ENCODE results near the gene KHDRBS1.

DNA sequence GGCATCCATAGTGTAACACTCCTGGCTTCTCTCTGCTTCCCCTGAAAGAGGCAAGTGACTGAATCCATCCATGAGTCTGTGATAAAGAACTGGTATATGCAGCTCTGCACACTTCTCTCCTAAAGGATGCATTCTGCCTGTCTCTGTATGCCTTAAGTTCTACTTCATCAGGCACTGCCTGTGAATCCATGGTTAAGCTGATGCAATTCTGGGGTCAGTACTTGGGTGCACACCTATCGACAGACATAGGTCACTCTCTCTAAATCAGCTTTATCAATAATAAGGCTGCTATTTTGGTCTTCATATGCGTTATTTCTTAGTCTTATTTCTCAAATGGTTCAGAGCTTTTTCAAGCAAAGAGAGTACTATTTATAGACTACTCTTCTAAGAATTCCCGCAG is 42.8 kb upstream of the KHDRBS1 start:
- TF ChIP-seq, protein P1, sequence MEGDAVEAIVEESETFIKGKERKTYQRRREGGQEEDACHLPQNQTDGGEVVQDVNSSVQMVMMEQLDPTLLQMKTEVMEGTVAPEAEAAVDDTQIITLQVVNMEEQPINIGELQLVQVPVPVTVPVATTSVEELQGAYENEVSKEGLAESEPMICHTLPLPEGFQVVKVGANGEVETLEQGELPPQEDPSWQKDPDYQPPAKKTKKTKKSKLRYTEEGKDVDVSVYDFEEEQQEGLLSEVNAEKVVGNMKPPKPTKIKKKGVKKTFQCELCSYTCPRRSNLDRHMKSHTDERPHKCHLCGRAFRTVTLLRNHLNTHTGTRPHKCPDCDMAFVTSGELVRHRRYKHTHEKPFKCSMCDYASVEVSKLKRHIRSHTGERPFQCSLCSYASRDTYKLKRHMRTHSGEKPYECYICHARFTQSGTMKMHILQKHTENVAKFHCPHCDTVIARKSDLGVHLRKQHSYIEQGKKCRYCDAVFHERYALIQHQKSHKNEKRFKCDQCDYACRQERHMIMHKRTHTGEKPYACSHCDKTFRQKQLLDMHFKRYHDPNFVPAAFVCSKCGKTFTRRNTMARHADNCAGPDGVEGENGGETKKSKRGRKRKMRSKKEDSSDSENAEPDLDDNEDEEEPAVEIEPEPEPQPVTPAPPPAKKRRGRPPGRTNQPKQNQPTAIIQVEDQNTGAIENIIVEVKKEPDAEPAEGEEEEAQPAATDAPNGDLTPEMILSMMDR (conservative IDR thresholded peaks at IDR 0.05; ENCODE audit: low read length), result no peak
- TF ChIP-seq EZH2phosphoT487 (IDR thresholded peaks at IDR 0.05; ENCODE audit: borderline replicate concordance), result no peak

Measured in Loucy (cell line).